Measurements from ENCODE around the gene COL3A1. TPM values are rescaled to one million over a fixed set of nuclear protein-coding genes. Genes with fewer than 3 reads are reported as not detected.

Gene COL3A1
- total RNA-seq, 1 donor from 2014 or later: not detected

DNA sequence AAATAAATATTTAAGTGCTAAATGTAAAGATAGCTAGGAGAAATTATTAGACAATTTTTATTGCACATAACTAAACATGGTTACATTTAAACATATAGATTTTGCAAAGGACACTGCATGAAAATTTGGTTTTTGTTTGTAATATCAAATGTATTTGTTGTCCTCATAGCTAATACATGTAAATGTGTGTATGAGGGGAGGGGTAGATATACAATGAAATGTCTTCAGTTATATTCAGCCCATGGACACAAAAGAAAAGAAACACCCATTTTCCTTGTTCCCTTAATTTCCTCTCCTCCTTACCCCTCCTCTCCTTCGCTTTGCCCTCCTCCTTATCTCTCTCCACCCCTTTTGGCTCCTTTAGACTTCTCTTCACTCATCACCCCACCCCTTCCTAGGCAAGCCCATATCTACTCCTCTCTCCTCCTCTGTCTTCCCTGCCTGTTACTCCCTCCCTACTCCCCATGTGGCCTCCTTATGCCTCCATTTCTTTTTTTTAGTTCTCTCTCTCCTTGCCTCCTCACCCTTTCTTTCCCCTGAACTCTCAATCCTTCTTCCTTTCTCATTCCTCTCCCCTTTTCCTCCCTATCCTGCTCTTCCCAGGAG lies 1.4 kb downstream of the COL3A1 start:
- Histone ChIP-seq H3K4me1 (no peaks in the 10 kb centered on the region), H3K36me3 (no peaks in the 10 kb centered on the region), H3K27ac (no peak overlapping the region), H3K27me3 (no peaks in the 10 kb centered on the region), H4K20me1 (ENCODE audit: low read depth) (no peaks in the 10 kb centered on the region), H3K4me2 (no peak overlapping the region), H3K9ac (no peak overlapping the region), H3F3A (ENCODE audit: low read depth) (no peaks in the 10 kb centered on the region), H3K9me3 (ENCODE audit: low read depth) (no peaks in the 10 kb centered on the region), H2AFZ (replicated peaks) (peak overlapping the region; percentile 78), H3K4me3 (no peak overlapping the region), H3K79me2 (ENCODE audit: low read depth) (no peaks in the 10 kb centered on the region)
- H3K9me3 Mint-ChIP-seq: no peaks in the 10 kb centered on the region
- peak overlapping the region; percentile 8 for H3K27ac Mint-ChIP-seq
- H3K27me3 Mint-ChIP-seq (ENCODE audit: insufficient read depth, low read depth): no peaks in the 10 kb centered on the region
- peaks cover 24% of the 10 kb centered on the region for H3K4me1 Mint-ChIP-seq
- H3K36me3 Mint-ChIP-seq: no peaks in the 10 kb centered on the region
- DNase-seq (ENCODE audit: low spot score): no peak
- H3K4me3 Mint-ChIP-seq: peak overlapping the region; percentile 62
- no peak for TF ChIP-seq EZH2phosphoT487 (IDR thresholded peaks at IDR 0.05)
- TF ChIP-seq, protein P1, sequence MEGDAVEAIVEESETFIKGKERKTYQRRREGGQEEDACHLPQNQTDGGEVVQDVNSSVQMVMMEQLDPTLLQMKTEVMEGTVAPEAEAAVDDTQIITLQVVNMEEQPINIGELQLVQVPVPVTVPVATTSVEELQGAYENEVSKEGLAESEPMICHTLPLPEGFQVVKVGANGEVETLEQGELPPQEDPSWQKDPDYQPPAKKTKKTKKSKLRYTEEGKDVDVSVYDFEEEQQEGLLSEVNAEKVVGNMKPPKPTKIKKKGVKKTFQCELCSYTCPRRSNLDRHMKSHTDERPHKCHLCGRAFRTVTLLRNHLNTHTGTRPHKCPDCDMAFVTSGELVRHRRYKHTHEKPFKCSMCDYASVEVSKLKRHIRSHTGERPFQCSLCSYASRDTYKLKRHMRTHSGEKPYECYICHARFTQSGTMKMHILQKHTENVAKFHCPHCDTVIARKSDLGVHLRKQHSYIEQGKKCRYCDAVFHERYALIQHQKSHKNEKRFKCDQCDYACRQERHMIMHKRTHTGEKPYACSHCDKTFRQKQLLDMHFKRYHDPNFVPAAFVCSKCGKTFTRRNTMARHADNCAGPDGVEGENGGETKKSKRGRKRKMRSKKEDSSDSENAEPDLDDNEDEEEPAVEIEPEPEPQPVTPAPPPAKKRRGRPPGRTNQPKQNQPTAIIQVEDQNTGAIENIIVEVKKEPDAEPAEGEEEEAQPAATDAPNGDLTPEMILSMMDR (IDR thresholded peaks at IDR 0.05): no peak
- TF ChIP-seq EZH2 (IDR thresholded peaks at IDR 0.05): no peak

DNA sequence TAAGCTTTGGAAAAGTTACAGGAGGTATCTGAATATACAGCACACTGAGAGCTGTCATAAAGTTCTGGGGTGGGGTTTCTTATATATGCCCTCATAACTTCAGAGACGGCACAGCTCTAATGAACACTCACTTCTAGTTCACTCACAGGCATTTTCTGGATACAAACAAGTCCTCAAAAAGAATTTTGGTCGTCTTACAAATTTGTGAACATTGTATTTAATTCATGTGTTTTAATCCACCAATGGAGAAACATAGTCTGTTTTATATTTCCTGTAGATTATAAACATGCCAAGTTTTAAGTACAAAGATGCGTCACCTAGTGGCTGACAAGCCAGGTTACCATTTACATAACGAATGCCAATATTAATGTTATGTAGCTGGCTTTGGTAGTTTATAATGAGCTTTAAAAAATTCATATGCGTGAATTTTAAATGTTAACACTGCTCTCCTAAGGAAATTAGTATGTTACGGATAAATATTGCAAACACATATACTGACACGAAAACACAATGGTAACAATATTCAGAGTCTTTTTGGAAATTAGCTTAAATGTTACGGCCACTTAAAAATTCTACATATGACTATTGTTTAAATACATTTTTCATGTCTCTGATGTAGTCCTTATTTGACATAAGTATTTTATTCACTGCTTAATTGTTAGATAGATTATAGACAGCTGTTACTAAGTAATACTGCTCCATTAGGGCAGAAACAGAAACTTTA lies 2.5 kb downstream of the COL3A1 start:
- Mint-ChIP-seq H3K27ac (no peak overlapping the region), H3K4me3 (peak overlapping the region; percentile 62), H3K9me3 (no peaks in the 10 kb centered on the region), H3K4me1 (peaks cover 24% of the 10 kb centered on the region), H3K27me3 (ENCODE audit: insufficient read depth, low read depth) (no peaks in the 10 kb centered on the region), H3K36me3 (no peaks in the 10 kb centered on the region)
- H3K27me3 ChIP-seq: no peaks in the 10 kb centered on the region
- no peak overlapping the region for H3K9ac ChIP-seq
- H3K4me2 ChIP-seq: no peak overlapping the region
- no peak overlapping the region for H3K27ac ChIP-seq
- no peaks in the 10 kb centered on the region for H3K36me3 ChIP-seq
- H2AFZ ChIP-seq (replicated peaks): no peak overlapping the region
- DNase-seq (ENCODE audit: low spot score): no peak
- H3K9me3 ChIP-seq (ENCODE audit: low read depth): no peaks in the 10 kb centered on the region
- no peaks in the 10 kb centered on the region for H3K79me2 ChIP-seq (ENCODE audit: low read depth)
- no peaks in the 10 kb centered on the region for H3F3A ChIP-seq (ENCODE audit: low read depth)
- TF ChIP-seq EZH2phosphoT487 (IDR thresholded peaks at IDR 0.05): no peak
- TF ChIP-seq, protein P1 (IDR thresholded peaks at IDR 0.05): peak; percentile 7
- no peak for TF ChIP-seq EZH2 (IDR thresholded peaks at IDR 0.05)
- no peak overlapping the region for H3K4me3 ChIP-seq
- H4K20me1 ChIP-seq (ENCODE audit: low read depth): no peaks in the 10 kb centered on the region
- H3K4me1 ChIP-seq: no peaks in the 10 kb centered on the region

DNA sequence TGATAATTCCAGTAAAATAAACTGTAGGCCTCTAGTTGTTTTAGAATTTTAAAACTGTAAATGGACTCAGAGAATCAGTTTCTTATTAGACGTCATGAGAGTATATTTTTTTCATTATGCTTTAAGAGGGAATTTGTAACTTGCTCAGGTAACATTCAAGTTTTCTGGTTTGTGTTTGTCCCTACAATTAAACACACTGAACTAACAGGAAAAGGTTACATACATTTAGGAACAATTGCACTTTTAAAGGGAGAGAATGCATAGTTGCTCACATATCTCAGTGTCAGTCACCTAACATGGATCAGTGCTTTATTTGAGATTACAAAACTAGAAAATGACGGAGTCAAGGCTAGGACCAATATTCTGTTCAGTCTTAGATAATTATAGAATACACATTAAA lies 3.1 kb downstream of the COL3A1 start:
- Mint-ChIP-seq H3K4me1 (peaks cover 24% of the 10 kb centered on the region), H3K4me3 (peak overlapping the region; percentile 52), H3K27ac (no peak overlapping the region), H3K27me3 (ENCODE audit: insufficient read depth, low read depth) (no peaks in the 10 kb centered on the region), H3K36me3 (no peaks in the 10 kb centered on the region), H3K9me3 (no peaks in the 10 kb centered on the region)
- Histone ChIP-seq H3K9me3 (ENCODE audit: low read depth) (no peaks in the 10 kb centered on the region), H3K27me3 (no peaks in the 10 kb centered on the region), H3K79me2 (ENCODE audit: low read depth) (no peaks in the 10 kb centered on the region), H3K27ac (no peak overlapping the region), H3K4me1 (no peaks in the 10 kb centered on the region), H3K4me3 (no peak overlapping the region), H3F3A (ENCODE audit: low read depth) (no peaks in the 10 kb centered on the region), H3K36me3 (no peaks in the 10 kb centered on the region), H3K9ac (no peak overlapping the region), H4K20me1 (ENCODE audit: low read depth) (no peaks in the 10 kb centered on the region), H3K4me2 (no peak overlapping the region), H2AFZ (replicated peaks) (no peak overlapping the region)
- DNase-seq (ENCODE audit: low spot score): no peak
- TF ChIP-seq EZH2phosphoT487 (IDR thresholded peaks at IDR 0.05) (no peak), EZH2 (IDR thresholded peaks at IDR 0.05) (no peak)
- TF ChIP-seq, protein P1 (IDR thresholded peaks at IDR 0.05): no peak
